ENCODE data around the gene CDH5.

CDH5 gene

DNA sequence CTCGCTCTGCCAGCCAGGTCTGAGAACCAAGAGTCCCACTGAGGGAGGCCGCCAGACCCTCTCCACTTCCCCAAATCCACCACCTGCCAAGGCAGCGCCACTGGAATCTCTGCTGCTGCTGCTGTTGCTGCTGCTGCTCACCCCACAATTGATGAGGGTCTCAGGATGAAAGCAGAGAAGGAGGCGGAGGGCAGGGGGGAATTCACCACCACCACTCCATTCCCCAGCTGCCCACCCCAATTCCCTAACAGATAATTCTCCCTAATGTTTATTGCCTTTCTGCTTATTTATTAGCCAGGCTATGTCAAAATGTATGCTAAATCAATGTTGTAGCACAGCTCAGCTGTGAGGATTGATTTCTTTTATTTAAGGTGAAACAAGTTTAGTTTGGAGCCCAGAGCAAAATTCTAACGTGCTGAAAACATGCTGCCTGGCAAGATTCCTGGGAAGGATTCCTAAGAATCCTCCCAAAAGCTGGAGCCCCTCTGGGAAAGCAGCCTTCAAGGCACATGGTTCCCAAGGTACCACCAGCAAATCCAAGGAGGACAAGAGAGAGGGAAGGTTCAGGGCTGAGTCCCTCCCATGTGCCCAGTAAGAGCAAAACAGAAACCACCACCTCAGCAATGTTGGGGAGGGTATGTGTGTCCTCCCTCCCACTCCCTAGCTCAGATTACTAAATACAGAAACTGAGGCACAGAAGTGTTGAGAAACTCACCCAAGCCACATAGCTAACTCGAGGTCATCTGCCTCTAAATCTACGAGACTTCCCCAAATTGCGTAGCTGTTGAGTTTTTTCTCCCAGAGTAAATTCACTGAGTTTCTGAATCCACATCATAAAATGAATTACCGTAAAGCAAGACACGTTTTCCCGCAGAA lies 12.2 kb upstream of the CDH5 start:
- DNase-seq, result no peak

DNA sequence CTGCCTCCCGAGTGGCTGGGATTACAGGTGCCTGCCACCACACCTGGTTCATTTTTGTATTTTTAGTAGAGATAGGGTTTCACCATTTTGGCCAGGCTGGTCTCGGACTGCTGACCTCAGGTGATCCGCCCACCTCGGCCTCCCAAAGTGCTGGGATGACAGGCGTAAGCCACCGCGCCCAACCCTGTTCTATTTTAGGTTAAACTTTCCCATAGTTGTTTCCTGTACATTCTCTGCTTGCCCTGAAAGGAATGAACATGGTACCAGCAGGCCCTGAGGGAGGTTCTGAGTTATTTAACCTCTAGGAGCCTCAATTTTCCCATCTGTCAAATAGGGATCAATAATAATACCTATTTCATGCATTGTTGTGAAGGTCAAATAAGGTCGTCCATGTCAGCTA lies 11.0 kb upstream of the CDH5 start:
- no peak for DNase-seq

DNA sequence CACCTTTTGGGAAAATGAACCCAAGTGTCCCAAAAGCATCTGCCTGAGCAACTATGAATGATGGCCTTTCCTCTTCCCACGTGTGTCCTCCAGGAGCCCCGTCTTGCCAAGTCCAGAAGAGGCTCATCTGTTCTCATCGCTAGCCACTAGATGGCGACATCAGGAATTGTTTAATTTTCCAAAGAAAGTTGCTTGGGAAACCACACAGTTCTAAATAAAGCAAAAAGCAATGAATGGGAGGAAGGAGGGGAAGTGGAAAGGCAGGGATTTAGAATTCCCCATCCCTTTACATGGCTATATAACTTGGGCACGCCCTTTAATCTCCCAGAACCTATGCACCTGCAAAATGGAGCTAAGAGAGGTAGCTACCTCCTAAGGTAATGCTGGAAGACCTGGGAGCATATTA lies 9.0 kb upstream of the CDH5 start:
- DNase-seq, result peak; percentile 47

DNA sequence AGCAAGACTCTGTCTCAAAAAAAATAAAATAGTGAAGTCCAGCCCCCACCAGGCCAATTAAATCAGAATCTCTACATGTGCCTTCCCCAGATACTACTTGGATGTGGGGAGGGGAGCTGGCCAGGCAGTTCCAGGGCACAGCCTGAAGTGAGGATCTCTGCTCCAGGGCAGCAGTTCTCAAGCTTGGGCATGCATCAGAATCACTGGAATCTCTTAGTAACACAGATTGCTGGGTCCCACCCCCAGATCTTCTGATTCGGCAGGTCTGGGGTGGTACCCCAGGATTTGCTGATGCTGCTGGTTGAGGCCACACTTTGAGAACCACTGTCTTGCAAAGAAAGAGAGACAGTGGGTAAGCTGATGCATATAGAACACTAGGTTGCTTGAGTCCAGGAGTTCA lies 8.3 kb upstream of the CDH5 start:
- no peak for DNase-seq

DNA sequence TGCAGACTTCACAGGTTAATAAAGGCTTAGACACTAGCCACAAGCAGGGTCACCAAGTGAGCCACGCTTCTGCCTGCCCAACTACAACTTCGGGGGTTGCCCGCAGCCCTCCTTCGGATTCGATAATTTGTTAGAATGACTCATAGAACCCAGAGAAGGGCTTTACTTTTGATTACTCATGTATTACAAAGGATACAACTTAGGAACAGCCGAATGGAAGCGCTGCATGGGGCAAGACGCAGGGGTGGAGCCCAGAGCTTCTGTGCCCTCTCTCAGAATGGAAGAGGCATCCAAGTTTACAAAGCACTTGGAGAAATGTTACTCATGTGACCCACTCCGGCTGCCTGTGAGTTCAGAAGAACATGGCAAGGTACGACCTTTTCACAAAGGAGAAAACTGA lies 7.5 kb upstream of the CDH5 start:
- DNase-seq, result no peak

DNA sequence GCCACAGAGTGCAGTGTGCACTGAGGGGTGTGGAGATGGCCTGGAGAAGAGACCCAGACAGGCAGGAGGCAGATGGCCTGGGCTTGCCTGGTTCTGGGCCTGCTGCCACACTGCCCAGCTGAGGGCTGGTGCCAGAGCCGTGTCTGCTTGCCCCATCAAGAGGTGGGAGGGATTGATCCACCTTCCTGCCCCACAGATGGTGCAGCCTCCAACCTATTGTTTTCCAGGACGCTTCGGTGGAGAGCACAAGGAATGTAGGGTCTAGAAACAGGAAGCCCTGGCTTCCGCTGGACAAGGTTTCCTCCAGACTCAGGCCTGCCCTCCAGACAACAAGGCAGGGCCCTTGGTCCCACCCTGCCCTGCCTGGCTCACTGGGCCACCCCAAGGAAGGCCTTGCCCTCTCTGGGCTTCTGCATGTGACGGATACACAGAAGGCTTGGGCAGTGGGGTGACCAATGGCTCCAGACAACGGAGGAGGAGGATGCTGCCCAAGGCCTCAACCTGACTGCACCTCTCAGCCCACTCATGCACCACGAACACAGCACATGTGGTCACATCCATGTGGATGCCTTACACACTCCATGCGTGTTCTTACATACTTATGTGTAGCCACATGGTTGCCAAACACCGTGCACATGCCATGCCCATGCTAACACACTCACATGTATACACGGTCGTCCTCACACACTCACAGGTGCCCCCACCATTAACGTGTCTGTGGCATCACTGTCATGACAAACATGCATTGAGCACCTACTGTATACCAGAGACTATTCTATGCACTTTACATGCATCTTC lies 6.5 kb upstream of the CDH5 start:
- DNase-seq, result no peak

DNA sequence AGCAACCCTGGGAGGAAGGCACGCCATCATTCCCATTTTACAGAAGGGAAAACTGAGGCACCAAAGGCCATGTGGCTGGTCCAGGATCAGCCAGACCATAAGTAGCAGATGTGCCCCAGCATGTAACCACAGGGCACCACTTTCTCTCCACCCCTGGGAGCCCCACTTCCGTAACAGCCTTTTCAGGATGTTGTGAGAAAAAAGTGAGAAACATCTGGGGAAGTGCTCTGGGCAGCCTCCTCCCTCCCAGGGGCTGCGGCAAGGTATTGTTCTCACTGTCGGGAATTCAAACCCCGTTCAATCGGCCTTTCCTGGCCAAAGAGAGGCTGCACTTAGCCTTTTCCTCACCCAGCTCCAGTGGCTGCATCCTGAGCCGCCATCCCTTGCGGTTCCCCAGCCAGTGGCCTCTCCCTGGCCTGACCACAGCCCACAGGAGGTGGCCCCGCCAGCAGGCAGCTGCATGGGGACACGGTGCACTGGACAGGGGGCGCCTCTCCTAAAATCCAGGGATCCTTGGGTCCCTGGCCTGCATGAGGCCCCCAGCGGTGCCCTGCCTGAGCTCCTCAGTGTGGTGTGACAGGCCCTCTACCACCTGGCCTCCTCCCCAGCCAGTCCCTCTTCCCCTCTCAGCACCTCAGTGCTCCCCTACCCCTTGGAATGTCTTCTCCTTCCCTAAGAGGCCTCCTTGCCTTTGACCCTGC lies 5.7 kb upstream of the CDH5 start:
- no peak for DNase-seq

DNA sequence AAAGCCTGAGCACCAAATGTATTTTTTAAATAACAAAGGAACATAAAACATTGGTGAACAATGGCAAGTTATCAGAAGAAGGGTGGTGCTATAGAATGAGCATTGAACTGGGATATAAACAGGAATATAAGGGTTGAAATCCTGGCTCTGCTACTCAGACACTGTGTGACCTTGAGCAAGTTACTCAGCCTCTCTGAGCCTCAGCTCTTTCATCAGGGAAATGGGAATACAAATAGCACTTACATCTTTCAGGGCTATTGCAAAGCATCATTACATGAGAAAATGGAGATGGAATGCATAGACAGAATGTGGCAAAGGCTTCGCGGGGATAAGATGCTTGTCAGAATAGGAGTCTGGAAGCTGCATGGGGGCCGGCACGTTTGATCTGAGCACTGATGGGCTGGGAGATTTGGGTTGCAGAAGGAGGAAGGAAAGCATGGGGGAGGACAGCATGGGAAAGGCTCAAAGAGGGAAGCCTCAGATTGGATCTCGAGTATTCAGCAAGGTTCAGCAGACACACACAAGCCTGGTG lies 4.8 kb upstream of the CDH5 start:
- DNase-seq, result no peak

DNA sequence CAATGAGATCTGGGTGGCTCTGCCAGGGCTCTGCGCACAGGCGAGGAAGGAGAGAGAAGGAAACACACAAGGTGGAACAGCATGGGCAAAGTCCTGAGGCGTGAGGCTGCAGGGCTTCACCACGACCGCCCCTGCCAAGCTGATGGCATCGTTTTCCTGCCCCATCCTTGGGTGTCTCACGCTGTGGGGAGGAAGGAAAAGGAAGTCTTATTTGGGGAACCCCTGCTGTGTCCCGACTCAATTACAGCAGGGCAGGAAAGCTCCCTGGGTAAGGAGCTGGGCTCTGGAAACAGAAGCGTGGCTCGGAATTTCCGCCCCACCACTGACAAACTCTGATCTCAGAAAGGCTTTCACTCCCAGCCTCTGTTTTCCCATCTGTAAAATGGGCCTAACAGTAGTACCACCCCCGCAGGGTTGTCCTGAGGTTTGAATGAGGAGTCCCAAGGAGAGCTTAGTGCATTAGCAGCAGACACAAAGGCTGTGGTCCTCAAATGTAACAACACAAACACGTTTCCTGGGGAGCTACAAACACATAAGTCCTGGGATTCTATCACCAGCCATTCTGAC lies 3.2 kb upstream of the CDH5 start:
- no peak for DNase-seq

DNA sequence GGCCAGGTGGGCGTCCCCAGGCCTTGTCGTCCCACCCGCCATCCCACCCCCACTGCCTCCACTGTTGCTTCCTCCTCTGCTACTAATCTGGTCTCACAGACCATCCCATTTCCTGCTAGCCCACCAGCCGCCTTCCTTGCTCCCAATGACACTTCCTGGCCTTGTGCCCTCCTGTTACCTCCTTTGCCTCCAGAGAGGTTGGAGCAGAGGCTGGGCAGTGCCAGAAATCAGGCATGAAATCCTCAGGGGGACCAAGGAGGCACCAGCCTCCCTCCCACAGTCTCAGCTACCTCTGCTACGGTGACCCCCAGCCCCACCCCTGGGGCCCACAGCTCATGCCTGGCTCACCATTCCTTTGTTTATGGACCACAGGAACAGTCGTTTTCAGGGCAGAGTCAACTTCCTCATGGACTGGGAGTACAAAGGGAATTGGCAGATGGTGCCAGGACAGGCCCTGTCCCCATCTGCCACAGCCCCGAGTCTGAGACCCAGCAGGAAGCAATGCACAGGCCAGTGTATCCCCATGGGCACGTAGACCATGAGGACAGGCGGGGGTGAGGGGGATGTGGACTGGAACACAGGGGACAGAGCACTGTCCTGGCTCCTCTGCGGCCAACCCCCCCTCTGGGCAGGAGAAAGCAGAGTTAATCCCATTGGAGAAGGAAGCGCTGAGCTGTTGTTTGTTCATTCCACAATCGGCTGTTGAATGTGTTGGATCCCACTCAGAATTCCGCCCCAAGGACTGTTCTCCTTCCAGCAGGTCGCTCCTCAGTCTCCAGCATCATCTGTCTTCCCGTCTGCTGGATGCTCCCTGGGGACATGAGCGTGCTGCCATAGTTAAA lies 2.2 kb upstream of the CDH5 start:
- DNase-seq, result peak; percentile 10

DNA sequence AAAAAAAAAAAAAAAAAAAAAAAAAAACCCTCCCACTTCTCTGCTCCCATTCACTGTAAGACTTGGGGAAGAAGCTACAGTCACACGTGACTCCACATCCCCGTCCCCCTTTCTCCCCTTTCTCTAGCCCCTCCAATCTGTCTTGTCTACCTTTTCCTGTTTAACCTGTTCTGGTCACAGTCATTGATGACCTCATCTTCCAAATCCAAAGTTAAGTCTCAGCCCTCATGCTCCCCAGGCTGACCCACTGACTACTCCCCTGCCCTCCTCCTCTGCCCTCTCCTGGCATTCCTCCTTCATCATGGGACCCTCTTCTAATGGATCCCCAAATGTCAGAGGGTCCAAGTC lies 1.6 kb upstream of the CDH5 start:
- no peak for DNase-seq

DNA sequence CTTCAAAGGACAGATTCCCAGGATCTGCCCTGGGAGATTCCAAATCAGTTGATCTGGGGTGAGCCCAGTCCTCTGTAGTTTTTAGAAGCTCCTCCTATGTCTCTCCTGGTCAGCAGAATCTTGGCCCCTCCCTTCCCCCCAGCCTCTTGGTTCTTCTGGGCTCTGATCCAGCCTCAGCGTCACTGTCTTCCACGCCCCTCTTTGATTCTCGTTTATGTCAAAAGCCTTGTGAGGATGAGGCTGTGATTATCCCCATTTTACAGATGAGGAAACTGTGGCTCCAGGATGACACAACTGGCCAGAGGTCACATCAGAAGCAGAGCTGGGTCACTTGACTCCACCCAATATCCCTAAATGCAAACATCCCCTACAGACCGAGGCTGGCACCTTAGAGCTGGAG lies 840 bp upstream of the CDH5 start:
- DNase-seq, result no peak

DNA sequence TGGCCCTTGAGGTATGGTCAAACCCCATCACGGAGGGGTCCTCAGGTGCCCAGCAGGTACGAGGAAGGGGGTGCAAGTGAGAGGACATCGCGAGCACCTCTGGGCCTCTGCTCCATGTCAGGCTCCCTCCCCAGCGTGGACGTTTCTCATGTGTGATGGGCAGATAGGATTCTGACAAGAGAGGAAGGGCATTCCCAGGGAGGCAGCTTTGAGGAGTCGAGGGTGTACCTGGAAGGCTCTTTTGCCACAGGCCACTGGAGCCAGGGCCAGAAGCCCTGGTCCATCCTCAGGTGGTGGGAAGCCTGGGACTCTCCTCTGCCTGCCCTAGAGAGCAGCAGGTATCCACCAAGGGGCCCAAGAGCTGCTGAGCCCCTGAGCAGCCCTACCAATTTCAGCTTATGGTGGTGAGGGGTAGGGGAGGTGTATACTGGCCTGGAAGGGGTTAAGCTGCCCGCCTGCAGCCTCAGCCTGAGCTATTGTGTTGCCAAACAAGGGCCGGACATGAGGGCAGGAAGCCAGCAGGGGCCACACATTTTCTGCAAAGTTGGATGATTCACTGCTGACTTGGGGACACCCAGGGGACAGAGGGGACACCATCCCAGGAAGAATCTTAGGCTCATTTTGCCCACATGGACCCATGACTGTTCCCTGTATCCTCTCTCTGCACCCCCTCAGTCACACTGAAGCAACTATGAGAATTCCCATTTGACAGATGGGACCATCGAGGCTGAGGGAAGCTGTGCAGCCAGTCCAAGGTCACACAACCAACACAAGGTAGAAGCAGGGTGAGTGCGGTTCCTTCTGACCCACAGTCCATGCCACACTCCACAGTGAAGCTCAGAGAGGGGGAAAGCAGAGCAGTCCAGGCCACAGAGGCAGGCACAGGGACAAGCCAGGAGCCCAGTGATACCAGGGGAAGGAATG lies 1.7 kb downstream of the CDH5 start:
- no peak for DNase-seq

DNA sequence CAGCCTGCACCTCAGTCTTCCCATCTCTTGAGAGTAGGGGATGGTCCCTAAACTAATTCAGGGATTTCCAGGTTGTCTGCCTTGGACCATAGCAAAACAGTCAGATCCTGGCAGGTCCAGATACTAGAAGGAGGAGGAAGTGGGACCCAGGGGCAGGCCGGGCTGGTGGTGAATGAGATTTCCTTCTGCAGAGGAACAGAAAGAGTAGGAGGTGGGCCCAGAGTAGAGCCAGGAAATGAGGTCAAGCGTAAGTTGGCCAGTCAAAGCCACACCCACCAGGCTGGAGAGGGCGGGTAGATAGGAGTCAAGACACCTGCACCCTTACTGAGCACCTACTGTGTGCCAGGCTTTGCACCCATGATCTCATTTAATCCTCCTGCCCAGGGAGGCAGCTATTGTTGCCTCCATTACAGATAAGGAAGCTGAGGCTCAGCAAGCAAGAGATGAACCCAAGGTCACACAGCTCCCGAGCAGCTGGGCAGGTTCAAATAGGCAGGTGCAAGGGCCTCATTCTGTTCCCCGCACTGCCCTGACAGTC lies 2.6 kb downstream of the CDH5 start:
- DNase-seq, result no peak

DNA sequence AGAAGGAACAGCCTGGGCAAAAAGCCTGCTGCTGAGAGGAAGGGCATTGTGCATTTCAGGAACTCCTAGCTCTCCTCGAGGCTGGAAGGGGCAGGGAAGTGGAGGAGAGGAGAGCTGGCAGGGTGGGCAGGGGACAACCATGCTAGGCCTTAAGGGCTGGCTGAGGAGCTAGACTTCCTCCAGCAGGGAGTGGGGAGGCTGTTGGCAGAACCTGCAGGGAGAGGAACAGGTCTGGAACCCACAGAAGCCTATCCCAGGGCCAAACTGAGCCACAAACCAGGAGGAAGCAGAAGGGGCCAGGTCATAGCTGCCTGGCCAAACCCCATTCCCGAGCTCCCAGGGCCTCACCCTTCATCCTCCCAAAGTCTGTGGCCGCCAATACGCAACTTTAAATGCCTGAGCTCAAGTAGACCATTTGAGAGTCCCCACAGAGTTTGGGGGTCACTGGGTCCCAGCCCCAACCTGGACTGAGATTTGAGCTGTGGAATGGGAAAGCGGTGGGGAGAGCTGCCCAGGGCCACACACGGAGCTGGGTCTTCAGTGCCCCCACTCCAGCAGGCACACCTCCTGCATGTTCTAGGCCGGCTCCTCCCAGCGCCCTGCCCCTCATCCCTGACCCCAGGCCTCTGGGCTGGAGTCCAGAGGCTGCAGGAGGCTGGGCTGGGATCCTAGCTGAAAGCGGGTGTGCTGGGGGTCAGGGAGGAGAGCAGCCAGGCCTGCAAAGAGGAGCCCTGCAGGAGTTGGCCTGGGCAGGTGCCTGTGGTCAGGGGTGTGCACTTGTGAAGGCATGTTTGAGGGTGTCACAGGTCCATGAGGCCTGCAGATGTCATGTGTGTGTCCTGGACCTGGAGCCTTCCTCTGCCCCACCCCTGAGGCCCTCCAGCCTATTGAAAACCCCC lies 4.5 kb downstream of the CDH5 start:
- no peak for DNase-seq

DNA sequence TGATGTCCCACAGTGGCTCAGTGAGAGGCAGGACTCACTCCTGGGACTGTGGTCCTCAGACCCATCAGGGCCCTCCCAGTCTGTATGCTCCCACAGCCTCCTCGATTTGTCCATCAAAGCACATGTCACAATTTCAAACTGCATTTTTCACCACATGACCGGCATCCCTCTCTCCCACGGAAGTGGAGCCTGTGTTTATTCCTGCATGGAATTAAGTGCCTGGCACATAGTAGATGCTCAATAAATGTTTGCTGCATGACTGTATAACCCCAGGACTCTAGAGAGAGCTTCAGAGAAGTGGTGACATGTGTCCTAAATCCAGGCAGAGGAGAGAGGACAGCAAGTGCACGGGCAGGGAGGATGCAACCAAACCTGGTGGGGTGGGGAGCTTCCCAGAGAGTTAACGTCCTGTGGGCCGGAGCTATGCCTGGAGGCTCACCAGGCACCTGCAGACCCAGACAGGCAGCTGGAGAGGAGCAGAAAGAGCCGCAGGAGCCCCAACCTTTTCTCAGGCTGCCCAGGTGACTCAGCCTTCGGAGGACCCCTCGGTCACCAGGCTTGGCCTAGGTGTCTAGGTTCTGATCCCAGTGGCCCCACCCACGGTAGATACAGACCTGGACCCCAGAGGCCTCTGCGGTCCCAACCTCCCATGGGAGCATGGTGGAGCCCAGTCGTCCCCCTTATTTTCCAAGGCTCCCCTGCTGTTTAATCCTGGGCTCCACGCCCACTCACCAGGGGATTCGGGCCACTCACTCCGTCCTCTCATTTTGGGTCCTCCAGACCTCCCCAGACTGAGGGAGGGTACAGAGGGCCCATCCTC lies 5.8 kb downstream of the CDH5 start:
- no peak for DNase-seq

DNA sequence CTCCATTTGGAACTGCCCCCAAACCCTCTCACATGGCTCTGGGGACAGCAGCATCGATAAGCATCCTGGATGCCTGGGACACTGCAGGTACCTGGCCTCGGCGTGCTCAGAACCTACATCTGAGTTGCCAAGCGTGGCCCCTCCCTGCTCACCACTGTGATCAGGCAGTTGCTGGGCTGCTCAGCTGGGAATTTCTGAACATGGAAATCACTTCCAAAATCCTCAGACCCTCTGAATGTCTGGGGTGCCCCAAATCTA lies 6.3 kb downstream of the CDH5 start:
- no peak for DNase-seq

DNA sequence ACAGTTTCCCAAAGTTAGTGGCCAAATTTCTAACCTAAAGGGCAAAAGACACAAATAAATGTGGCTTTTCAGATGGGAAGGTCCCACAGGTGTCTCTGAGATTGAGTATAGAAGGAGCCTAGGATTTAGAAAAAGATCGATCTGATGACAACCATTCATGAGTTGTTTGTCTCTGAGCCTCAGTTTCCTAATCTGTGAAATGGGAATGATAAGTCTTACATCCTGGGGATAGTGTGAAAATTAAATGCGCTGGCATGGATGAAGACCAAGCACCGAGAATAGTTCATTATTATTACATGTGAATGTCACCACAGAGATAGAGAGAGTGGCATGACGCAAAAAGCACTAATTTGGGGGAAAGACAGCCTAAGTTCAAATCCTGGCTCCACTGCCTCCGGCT lies 7.2 kb downstream of the CDH5 start:
- DNase-seq, result no peak

DNA sequence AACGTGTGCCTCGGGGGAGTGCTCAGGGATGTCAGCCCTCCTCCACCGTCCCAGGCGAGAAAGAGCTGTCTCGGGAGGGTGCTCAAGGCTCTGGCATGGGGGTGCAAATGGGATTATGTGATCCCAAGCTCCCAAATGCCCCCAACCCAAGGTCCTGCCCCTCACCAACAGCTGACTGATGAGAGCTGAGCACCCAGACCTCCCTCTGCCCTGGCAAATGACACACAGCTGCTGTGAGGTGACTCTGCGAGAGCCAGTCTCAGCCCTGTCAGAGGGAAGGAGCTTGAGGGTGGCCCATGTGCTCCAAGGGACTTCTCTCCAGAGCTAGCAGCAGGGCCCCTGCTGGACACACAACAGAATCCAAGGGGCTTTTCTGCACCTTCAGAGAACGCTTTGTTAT lies 7.7 kb downstream of the CDH5 start:
- no peak for DNase-seq

Measured in NCI-H345 (cell line).